Esophagus mucosa (tissue), 1 donor: Measurements from ENCODE around the gene SESN3. TPM values are rescaled to one million over a fixed set of nuclear protein-coding genes. Genes with fewer than 3 reads are reported as not detected.
A peak's percentile ranks its signal among the peaks of the same experiment; 100 is the strongest.
"Not testable (repeated sequence)": the region's sequence is repeated elsewhere in the genome, so short reads cannot be mapped to it uniquely, and the experiment has no call there.

Experiments
- ATAC-seq: fragments of 200-7000 bp; cut with Tn5 transposase; one replicate; pipeline ENCODE4 v1.9.1; 2020
- total RNA-seq: library from RNA; stranded (reverse); gene quantifications from one replicate; pipeline ENCODE4 v1.2.4, GENCODE V29; 2023
- donor health status: DM: yes; HTN: yes; CAD: no.

The SESN3 gene
- total RNA-seq, 1 donor from 2014 or later, result 30.5 TPM

DNA sequence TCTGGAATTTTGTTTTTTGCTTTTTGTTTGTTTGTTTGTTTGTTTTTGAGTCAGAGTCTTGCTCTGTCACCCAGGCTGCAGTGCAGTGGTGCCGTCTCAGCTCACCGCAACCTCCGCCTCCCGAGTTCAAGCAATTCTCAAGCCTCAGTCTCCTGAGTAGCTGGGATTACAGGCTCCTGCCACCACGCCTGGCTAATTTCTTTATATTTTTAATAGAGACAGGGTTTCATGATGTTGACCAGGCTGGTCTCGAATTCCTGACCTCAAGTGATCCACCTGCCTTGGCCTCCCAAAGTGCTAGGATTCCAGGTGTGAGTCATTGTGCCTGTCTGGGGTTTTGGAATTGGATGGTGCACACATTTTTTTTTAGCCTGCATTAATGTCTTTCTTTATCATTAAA lies 20.9 kb upstream of the SESN3 start:
- ATAC-seq, result not testable (repeated sequence)

DNA sequence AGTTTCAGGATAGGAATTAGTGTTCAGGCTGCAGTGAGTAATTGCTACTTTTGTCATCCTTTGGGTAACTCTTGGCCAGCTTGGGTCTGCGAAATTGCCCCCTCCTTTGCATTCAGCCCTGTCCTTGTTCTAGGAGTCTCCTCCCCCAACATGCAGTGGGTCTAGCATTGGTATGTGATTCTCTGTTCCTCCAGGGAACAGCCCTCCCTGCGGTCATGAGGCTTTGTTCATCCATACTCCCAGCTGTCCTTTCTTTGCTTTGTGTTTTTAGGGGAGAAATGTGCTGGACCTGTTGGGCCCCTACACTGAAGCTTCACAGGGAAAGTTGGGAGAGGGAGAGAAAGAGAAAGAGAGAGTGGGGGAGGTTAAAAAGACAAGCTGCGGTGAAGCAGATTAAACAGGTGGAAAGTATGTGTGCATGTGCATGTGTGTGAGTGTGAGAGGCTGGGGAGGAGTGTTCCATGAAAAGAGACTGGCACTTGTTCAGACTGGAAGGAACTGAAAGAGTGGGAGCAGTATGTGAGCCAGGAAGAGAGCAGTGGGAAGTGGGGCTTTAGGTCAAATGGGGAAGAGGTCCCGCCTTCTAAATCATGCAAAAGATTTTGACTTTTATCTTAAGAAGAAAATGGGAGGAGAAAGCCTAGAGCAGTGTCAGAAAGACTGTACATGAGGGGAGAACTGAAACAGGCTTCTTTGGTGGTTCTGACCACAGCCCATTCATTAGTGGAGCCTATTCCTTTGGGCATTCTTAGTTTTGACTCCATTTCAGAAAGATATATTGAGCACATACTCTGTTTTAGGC lies 17.9 kb upstream of the SESN3 start:
- ATAC-seq, result no peak

DNA sequence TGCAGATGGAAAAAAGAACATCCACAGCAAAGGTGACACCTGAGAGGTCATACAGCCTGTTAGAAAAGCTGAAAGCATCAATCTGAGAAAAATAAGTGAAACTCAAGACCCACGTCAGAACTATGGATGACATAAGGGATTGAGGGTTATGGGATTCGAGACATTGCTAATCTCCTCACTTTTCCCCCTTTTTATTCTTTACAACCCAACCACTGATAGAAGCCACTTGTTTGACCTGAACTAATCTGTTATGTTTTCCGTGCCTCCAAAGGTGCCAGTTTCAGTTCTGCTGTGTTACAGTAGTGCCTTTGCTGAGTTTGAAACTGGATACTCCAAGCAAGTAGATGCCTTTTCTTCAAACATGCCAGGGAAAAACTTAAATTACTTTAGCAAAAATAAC lies 16.9 kb upstream of the SESN3 start:
- ATAC-seq, result no peak

DNA sequence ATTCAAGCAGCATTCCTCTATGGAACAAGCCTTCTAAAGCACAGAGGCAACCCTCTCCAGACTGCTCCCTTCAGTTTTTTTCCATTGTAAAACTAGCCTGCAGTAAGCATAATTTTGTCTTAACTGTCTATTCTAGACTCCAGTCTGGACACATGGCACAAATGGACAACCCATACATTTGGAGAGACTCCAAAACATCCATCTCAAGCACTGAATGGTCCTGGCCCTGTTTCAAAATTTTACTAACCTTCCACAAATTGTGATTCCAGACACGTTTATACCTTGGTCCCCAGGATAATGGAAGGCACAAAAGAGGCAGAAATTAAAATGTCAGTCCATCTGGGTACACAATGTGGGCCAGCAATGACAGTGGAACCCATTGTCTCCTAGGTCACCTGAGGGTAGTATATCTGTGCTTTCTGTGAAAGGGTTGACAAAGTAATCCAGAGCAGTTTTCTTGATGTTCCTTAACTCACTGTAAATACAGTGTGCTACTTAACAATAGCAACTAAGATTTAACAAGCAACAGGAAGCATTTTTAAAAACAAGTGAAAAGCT lies 16.2 kb upstream of the SESN3 start:
- no peak for ATAC-seq

DNA sequence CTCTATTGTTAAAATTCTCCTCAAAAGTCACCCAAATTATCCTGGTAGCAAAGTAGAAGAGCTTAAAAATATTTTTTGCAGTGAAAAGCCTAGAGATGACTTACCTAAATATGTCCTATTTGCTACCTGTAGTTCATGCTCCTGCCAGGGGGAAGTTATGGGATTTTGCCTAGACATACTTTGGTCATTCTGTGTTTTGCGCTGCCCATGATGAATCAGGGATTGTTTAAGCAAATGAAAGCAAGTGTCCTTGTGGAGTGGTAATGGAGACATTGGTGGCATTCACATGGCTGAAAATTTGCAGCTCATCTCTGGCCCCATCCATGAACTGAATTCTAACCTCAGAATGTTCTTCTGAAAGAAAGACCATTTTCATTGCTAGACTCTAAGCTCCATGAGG lies 14.6 kb upstream of the SESN3 start:
- no peak for ATAC-seq

DNA sequence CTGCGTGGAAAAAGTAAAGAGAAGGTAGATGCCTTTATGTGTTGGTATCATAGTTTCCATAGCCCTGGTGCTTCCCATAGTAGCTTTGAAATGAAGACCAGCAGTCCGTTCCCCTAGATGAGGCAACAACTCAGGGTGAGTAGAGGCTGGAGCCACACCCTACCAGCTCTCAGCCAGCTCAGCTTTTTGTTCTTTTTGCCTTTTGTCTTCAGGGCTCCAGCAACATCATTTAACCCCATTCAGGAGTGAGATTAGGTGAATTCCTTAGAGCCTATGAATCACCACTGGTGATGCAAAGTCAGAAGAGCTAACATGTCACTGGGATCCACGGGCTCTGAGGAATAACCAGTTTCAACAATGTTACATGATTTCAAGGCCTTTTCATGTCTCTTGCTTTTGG lies 14.0 kb upstream of the SESN3 start:
- ATAC-seq, result peak; percentile 100

DNA sequence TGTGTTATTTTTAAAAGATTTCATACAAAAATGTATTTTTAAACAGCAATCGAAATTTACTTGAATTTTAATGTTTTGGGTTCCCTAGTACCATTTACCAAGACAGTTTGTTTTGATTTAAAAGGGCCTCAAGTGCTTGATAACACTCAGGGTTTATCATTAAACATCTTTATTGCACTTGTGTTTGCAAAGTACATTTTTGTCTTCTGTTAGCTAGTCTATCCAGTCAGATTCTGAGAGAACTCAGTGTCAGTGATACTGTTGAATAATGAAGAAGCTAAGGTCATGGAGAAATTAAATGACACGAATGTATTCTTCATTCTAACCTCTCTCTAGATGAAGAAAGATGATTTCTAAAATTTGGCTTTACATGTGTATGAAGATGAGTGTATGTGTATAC lies 12.7 kb upstream of the SESN3 start:
- no peak for ATAC-seq

DNA sequence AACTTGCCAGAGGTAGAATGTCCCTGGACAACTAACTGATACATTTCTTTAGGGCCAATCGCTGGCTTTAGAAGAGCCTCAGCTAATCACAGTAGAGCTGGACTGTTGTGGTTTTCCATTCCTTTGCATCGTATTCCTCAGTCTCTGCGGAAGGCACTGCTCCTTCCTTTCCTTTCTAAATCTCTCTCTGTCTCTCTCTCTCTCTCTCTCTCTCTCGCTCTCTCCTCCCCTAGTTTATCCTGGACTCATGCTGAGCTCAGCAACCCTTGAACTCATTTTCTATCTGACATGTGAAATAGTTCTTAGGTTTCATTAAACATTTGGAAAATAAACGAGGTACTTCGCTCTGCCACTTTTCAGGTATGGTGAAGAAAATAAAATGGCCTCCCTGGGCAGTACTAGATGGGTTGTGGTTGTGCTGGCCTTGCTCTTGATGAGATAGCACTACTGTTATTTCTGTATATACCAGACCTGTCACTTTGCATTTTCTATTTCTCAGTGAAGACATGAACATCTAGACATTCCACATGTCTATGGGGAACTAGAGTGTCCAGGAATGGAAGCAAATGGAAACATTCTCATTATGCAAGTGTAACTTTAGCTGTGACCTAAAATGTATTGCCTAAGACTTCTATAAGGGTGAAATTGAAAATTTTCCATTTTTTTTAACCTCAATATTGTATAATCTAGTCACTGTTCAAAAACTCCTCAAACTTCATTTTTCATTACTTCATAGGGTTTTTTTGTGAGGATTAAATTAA lies 12.0 kb upstream of the SESN3 start:
- no peak for ATAC-seq

DNA sequence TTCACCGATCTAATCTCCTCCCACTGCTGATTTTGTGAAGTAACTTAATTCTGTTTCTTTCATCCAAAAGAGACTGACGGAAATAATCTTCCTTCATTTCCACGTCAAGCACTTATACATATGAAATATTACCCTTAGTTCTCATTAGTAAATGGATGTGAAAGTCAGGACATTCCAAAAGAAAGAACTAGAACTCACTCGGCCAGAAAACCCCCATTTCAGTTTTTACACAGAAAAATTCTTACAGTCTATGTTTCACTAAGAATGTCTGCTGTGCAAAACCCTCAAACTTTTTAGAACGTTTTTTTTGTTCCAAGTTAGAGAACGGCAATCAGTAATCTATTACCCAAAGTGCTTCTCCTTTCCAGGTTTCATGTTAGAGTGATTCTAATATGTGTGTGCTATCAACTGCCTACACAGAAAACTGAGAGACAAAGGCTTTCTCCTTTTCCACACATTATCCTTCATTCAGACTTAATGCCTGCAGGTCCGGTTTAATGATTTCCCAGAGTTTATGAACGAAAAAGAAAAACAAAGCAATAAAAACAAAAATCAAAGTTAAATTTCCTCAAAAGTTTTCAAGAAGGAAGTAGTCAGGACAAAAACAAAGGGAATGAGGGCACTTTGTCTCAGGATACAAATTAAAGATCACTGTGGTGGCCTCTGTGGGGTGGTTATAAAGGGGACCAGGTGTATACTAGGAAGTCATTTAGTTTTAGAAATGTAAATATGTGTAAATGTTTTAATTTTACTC lies 11.3 kb upstream of the SESN3 start:
- no peak for ATAC-seq

DNA sequence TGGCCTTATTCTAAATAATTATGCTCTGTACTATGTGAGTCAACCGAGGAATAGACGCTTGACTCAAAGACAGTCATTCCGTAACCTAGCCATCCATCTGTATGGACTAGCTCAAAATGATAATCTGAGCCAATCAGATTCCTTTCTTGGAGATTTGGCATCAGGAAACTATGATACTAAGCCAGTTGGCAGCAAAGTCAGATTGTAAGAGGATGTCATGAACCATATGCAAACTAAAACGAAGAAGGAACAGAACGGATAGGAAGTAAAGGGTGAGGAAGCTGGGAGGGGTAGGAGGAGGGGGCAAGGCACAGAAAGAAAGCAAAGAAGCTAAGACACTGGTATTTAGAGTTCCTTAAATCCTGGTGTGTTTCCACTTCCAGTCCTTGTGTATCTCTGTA lies 10.7 kb upstream of the SESN3 start:
- ATAC-seq, result peak; percentile 21

DNA sequence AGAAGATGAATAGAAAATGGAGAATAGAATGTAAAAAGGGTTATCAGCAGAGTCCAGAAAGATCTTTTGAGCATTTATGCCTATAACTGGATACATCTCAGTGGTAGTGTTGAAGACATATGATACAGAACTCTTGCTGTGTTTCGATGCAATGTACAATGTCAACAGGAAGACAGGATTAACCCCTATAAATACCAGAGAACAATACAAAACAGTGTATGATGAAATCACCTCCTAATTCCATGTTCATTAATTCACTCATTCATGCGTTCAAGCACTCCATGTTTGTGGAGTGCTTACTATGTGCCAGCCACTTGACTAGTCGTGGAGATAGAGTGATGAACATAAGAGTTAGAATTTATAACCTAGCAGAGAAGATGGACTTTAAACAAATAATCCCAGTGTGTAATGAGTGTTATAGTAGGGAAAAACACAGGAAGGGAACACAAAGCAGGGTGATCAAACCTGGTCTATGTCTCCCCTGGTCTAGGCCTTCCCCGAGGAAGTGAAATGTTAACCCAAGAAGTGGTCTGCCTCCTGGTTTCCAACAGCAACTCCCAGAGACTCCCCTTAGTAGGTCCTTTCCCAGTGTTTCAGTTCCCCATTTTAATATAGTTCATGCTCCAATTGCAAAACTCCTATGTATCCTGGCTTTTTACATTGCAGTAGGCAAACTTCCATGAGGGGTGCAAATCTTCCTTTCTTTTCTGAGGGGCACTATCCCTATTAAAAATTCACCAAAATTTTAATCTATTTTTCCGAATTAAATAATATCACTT lies 9.1 kb upstream of the SESN3 start:
- peak; percentile 46 for ATAC-seq

DNA sequence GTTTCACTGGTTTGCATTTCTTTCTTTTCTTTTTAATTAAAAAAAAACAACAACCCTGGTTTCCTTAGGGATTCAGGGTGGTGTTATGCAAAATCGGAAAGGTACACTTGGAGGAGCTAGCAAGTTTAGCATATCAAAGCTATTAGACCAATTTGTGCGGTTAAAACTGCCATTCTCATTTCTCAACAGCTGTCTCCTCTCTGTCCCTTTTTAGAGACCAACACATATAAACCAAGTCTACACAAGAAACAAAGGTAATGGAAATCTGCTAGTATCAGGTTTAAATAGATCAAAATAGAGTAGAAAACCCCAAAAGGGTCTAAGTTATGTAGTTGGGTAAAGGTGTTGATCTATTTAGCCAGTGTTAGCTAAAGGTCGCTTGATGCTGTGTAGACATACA lies 1.7 kb upstream of the SESN3 start:
- no peak for ATAC-seq

DNA sequence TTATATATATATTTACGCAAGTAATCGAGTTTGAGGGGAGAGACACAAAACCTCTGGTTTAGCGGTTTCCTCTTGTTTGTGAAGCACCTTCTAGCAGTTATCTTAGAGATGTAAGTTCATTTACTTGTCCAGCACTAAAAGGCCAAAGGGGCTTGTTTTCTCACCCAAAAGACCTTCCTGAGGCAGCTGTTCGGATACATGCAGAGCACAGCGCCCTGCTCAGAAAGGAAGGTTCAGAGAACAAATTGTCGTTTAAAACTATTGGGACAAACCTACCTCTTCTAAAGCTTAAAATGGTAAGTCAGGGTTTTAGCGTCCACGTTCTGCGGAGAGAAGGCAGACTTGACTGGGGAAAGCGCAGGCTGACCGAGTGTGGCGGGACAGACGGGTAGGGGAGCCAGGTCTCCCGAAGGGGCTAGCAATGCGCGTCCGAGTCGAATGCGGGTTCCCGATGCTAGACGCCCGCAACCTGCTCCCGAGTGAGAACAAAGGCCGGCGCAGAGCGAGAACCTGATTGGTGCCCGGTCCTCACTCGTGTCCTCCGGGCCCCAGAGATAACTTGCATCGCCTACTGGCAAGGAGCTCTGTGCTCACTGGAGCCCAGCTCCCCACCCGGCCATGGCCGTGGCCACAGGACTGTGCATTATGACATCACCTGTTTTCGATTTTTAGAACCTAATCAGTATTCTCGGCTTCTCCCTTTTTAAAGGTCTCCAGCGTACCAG lies 1.0 kb upstream of the SESN3 start:
- ATAC-seq, result peak; percentile 34

DNA sequence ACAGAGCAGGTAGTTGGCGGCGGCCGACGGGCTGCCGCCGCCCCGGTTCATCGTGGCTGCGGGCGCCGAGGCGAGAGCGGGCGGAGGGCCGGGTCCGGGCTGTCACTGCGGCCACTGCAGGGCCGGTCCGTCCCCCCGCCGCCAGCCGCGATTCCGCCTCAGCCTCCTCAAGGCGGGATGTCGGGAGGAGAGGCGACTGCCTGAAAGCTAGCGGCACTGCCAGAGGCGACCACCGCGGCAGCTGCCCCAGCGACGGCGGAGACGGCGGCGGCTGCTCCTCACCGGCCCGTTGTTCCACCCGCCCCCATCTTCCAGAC lies 234 bp downstream of the SESN3 start:
- peak; percentile 5 for ATAC-seq

DNA sequence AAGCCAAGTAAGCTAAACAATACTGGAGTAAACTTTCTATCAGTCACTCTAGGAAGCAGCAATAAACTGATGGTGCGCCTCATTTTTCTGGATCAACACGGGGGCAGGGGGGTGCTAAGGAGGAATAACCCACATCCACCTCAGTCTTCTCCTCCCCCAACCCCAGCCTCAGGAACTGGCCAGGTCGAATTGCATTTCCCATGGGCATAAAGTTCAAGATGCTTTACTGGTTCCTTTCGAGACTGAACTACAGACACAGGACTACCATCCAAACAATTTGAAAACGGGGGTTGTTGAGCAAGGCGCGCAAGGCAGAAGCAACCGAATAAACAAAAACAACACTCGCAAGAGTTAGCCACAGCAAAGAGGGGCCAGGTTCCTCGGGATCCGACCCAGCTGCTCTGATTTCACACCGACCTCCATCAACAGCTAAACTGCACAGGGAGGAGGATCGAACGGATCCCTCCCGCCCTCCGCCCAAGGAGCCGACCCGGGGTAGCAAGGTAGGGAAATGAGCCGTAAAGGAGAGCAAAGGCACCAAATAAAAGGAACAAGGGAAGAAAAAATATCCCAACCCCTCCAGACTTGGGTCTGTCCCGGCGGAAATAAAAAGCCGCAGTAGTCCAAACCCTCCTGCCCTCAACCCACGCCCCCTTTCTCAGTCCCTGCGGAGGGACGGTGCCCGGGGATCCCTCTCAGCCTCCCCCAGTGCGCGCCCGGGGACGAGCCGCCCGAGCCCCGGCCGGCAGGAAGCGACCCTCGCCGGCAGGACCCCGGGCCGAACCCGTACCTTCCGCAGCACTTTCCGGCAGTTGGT lies 801 bp downstream of the SESN3 start:
- ATAC-seq, result no peak

DNA sequence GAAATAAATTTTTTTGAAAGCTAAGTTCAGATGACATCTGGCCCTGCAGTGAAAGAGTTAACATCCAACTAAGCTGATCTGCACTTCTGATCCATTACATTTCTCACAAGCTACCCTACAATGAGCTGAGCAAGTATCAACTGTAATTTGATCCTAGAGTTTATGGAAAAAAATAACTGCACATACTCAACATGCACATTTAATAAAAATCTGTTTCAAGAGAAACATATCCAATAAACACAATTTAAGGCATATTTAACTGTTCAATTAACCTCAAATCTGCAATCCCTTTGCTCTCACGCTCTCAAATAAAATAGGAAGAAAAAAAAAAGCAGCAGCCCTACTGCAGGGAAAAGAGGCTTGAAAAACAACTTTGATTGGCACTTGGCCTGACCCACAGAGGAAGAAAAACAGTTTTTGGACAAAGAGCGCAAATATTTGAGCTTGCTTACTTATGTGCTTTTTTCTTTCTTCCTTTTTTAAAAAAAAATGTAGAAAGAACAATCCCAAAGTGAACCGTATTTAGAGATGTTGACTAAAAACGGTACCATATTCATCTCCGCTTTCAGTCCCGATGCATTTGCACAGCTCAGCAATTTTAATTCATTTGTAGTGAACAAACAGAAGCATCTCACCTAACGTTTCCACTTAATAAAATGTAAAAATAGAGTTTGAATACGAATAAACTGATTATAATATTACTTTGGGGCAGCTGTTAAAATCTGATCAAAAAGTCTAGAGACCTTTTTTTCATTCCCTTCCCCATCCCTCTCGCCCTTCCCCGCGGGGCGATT lies 1.6 kb downstream of the SESN3 start:
- no peak for ATAC-seq

DNA sequence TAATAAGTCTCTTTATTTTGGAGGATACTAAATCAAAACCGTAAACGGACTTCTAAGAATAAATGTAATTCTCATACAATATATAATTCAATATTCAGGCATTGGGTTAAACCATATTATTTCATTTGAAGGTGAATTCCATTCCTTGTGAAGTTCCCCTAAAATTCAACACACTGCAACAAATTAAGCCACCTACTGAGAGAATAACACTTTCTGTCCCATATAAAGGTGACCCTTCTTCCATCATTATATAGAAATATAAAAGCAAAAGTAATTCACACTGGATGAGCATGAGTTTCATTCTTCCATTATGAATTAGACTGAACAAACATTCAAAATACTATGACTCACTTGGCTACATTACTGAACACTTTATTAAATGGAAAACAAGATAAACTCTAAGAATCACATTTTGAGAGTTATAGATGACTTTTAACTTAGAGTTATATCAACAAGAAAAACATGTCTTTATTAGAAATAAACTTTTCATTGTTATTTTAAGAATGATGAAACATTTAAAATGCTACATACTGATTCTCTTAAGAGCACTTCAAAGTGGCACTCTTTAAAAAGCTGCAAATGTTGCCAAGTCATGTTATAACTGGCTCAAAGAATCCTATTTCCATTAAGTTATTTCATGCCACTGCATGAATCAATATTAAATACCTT lies 2.8 kb downstream of the SESN3 start:
- ATAC-seq, result no peak

DNA sequence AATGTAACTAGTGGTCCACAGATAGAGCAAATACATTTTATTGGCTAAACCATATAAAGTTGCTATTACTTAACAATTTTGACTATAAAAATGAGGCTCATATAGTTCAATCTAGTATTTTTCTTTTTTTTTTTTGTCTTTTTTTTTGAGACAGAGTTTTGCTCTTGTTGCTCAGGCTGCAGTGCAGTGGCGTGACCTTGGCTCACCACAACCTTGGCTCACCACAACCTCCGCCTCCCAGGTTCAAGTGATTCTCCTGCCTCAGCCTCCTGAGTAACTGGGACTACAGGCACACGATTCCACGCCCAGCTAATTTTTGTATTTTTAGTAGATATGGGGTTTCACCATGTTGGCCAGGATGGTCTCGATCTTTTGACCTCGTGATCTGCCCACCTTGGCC lies 3.9 kb downstream of the SESN3 start:
- not testable (repeated sequence) for ATAC-seq

DNA sequence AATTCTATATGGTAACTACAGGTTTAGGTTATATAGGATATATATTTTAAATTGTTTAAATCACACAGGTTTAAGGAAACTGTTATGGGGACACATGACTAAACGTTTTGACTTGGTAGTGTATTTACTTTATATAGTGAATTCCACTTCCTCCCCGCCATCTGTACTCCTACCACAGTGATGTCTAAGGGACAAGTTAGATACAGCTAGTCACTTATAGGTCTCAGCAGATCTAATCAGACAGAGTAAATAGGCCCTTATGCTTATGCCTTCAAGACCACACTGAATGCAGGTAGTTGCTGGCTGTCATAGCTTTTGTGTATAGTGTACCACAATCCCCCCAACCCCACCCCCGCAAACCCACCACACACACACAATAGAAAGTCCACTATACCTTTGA lies 8.2 kb downstream of the SESN3 start:
- no peak for ATAC-seq
